Measurements from ENCODE around the gene ROBO1.

The ROBO1 gene

DNA sequence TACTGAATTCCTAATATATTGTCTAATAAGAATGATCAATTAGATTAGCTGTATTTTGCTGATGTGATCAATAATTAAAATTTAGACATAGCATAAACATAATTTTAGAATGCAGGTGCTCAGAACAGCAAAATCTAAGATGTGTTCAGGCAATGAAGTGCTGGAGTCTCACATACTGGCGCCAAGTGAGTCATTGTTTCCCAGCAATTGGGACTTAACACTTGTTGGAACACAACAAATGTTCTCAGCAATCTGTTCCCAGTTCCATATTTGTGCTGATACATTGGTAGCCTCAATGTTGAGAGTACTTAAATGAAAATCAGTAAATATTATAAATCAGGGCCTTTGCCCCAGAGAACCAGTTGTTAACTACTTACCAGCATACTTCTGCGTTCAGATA, 619.0 kb downstream of the ROBO1 start:
- no peak for DNase-seq

DNA sequence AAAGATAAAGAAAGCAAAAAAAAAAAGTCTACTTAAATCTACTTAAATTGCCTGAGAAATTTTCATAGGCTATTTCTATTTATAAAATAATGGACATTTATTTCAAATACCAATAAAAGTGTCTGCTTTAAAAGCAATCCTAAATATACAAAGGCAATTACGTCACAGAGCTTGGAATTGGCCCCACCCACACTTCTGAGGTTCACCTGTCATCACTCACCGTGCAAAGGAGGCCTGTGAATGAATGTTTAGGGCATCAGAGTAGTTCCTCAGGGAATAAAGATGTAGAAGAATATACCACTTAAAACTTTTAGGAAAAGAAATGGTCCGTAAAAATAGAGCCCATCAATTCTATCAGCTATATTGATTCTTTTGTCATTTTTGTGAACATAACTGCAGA, 621.8 kb downstream of the ROBO1 start:
- no peak for DNase-seq

DNA sequence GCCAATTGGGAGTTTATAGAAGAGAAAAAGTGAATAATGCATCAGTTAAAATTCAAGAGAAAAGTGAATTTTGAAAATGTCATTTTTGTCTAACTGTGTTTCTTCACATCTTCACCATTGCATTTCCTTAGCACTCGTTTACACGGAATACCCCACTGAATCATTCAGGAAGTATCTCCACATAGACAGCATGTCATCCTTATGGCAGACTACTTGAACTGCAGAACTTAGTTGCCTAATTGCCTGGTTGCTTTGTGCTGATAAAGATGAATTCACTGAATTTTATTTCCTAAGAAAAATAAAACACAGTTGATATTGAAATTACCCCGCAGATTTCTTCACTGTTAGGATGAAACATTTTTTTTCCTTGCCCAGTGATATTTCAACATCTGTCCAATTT, 627.1 kb downstream of the ROBO1 start:
- no peak for DNase-seq

DNA sequence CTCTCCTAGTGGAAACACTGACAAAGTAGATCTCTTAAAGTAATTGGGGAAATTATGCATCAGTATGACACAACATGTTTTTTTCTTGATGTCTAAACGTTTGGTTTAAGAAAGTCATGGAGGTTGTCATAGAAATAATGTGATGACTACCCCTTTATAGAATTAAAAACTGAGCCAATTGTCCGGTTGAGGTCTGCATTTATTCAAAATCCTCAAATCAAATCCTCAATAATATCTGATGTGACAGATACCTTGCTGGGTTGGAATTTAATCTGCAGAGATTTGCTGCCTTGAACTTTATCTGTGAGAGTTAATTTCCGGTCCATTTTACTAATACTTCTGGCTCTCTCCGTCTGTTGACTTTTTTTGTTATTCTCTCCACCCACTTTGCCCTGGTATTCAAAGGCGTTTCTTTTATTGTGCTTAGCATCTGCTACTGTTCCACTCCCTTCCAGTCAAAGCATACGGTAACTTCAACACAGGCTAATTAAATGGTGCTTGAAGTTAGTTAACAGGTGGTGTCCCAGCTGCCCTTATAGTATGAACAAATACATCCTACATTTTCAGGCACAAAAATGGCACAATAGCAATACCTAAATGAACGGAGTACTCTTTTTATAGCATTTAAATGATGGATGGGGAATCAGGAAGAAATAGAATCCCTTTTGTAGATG, 628.3 kb downstream of the ROBO1 start:
- DNase-seq: no peak

DNA sequence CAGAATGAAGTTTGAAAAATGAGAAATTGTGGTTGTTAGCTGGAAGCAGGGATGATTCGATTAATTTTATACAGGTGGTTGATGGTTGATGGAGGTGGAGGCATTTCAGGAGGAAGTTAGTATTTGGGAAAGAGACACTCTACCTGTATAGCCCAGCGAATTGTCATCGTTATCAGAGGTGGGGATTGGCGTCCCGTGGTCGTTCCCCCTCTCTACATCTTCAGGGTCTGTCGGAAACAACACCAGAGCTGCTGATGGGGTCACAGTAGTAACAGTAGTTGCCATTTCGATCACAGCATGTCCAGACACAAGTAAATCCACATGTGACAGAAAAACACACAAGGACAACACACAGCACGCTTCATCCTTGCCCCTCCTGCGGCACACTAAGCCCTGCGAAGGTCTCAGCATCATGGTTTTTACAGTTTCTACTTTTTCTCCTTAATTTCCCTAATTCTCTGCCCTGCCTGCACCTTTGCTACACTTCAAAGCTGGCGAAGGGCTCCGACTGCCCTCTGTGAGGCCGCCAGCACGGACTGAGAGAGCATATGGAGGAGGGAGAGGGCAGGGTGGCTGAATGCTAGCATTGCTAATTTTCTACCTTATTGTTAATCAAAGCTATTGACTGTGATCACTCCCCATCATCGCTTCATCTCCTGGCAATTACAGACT, 642.3 kb downstream of the ROBO1 start:
- DNase-seq: no peak

DNA sequence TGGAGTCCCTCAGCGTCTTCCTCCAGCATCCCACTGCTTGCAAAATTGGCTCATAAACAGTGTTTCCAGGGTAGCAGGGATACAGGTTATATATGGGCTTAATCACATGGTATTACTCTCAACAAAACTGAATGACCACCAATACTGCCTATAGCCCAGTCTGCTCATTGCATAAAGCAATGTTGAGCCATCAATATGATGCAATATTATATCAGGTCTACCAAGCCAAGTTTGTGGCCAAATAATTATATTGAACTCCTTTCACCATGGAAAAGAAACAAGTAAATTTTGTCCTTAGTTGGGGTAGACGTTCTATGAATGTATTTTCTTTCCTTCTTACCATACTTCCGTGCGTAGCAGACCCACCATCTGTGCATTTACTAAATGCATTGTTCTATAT, 652.3 kb downstream of the ROBO1 start:
- no peak for DNase-seq

DNA sequence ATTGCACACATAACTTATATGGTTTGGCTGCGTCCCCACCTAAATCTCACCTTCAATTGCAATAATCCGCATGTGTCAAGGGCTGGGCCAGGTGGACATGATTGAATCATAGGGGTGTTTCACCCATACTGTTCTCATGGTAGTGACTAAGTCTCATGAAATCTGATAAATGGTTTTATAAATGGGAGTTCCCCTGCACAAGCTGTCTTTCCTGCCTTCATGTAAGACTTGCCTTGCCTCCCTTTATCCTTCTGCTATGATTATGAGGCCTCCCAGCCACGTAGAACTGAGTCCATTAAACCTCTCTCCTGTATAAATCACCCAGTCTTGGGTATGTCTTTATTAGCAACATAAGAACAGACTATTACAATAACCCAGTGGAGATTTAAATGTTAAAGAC, 653.9 kb downstream of the ROBO1 start:
- no peak for DNase-seq

DNA sequence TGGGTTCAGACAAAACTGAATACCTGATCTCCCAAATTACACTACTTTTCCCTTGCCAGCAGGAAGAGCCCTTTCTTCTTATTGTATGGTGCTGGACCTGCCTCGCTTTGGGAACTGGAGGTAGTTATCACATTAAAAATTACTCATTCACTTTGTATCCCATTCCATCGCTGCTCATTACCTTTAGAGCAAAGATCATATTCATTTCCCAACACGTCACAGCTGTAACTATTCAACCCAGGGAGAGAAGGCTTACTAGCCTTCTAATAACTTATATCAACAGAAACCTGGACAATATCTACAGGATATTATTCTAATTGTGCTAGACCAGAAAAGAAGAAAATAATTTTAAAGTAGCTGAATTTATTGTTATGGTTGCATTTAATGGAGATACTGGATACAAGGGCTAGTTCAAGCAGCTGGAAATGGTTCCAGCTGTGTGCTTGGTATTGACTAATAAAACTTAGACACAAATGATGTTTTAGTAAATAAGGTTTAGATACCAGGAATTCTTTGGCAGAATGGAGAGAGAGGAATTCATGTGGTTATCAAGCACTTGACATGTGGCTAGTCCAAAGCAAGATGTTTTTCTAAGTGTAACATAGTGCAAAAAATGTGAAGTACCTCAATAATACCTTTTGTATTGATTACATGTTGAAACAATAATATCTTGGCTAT, 656.3 kb downstream of the ROBO1 start:
- no peak for DNase-seq

DNA sequence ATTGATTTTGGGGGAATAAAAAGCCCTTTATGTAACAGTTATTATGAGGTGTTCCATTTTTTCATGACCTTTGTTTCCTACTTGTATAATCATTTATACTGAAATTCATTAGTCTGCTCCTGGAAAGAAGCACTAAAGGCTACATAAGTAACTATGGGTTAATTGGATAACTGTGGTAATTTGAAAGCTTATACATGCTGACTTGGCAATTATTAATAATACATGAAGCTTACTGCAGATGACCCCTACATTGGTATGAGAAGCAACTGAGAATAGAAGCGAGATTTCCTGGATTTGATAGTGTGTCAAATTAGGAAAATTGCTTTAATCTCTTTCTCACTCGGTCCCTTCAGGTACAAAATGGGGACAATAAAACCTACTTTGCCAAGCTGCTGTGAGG, 658.0 kb downstream of the ROBO1 start:
- DNase-seq: no peak

DNA sequence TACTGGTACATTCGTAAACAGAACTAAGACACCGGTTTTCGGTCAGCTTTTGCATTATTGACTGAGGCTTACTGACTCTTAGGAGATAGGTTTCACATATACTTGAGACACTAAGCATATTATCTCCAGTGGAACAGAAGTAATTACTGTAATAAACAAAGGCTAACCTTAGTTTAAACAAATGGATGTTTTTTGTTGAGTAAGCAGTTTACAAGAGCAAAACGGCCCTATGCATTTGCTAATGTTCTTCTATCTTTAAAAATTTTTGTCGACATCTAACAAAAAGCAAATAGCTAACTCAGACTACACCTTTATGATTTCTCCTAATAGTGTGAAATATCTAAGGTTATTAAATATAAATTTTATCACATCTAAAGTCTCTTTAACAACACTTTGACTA, 664.5 kb downstream of the ROBO1 start:
- DNase-seq: no peak

DNA sequence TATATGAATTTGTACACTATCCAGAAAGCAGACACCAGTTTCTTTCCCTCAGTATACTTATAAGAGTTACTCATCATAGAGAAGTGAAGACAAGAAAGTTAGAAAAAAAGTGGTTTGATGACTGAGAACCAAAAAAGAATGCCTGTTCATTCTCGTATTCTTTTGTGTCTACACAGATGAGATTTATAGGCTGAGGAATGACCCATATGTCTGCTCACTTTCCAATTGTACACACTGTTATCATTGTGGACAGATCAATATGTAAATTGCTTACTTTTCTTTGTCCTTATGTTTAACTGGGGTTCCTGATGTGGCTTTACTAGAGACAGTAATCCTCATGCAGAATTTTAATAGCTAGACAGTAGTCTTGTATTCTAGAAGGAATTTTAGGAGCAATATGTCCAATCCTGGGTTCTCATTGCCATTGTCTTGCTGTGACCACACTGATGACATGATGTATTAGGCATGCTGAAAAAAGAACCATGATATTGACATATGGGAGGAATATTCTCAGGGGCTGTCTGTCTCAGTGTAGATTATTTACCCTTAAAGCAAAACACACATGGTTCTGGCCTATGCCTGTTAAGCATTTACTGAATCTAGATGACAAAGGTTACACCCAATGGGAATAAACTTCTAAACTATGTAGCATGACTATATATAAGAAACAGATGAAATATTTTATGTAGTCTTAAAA, 669.7 kb downstream of the ROBO1 start:
- DNase-seq: no peak

DNA sequence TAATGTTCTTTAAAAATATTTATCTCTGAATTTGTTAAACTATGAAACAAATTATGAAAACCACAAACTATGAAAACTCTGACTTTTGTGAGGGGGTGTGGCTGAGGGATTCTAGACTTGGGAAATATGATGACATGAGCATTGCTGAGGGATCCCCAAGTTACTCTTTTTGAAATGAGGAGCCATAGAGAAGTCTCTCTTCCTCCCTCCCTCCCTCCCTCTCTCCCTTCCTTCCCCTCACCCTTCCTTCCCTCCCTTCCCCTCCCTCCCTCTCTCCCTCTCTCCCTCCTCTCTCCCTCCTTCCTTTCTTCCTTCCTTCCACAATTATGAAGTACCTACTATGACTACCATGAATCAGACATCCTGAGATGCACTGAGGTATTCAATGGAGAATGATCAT, 673.1 kb downstream of the ROBO1 start:
- DNase-seq: no peak

DNA sequence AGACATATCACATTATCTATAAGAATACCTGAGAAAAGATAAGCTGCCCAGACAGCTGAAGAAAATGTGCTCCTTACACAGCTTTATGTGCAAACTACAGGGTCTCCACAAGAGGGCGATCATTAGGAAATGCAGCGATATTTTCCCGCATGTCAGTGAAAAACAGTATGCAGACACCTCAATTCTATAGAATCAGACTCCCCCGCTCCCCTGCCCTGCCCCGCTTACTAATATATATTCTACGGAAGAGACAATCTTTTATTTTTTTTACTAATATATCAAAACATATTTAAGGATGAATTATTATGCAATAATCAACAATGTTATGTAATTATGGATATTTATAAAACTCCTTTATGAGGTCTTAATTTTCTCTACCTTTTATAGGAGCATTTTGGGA, 681.3 kb downstream of the ROBO1 start:
- DNase-seq: peak; percentile 53

DNA sequence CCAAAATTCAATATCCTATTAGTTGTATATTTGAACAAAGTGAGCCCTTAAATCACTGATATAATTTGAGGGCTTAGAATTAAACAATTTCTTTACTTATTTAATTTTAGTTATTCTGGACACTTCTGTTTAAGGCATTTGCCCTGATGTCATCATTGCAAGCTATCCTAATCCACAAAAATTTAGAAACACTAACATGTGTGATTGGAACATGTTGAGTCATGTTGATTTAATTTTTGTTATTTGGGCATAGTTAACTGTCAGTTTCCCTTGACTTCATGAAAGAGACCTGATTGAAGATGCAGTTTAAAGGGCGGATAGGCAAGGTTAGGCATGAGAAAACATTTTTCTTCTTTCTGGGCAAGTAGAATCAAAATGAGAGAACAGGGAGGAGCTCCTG, 682.6 kb downstream of the ROBO1 start:
- DNase-seq: no peak

DNA sequence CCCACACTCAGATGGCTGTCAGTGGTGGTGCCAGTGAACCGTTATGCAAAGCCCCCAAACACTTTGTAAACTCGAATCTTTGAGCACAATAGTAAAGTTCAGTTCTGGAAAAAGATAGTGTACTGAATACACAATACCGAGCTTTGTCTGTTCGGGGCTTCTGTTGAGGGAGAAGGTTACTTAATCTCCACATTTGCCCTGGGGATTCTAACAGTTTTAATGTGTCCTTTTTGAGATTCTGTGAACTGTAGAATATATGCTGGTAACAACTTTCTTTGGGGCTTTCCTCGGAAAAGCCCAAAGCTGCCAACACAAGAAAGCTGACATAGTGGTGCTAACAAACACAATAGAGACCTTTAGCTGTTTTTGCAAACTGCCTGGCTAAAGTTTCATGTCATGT, 686.5 kb downstream of the ROBO1 start:
- no peak for DNase-seq

DNA sequence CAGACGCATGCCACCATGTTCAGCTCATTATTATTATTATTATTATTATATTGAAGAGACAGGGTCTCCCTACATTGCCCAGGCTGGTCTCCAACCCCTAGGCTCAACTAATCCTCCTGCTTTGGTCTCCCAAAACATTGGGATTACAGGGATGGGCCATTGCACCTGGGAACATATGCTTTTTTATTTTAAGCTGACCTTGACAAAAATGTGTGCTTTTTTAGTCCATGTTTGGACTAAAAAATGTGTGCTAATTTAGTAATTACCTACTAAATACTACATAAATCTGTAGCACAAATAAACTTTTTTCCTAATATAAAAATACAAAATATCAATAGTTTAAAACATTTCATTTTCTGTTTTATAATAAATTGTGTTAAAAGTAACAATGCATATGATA, 693.2 kb downstream of the ROBO1 start:
- DNase-seq: no peak

DNA sequence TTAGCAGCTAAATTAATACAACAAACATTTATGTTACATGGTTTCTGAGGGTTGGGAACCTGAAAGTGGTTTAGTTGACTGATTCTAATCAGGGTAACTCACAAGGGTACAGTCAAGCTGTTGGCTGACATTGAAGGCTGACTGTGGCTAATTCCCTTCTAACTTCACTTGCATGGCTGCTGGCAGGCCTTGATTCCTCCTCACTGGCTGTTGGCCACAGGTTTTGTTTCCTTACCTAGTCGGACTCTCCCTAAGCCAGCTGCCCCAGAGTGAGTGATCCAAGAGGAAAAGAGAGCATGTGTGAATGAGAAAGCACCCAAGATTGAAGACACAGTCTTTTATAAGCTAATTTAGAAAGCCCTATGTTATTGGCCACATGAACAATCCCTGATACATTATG, 700.1 kb downstream of the ROBO1 start:
- DNase-seq: no peak

DNA sequence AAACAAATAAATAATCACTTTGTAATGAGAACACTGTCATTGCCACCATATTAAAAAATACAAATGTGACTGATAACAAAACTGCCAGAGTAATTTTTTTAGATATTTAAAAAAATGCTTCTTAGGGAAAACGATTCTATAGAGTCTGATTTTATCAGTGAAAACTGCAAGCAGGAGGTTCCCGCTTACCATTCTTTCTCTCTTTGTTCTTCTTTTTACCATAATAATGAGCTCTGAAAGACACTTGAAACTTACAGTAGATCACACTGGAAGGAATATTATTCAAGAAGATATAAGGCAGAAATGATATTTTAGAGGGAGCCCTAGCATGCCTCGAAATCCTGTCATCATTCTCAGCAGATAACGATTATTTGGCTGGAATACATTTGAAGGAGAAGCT, 701.3 kb downstream of the ROBO1 start:
- no peak for DNase-seq

DNA sequence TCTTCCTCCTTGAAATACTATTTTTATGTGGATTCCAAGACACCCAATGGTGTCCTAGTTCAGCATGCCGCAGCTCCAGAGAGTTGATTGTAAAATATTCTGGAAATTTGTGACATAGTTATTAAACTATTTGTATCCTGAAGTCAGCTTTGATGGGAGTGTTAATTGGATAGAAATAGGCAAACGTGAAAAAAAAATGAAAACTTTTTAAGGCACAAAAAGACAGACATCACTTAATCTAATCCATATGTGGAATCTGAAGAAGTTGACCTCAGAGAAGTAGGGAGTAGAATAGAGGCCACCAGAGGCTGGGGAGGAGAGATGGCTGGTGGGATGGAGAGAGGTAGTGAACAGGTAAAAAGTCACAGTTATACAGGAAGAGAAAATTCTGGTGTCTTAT, 704.2 kb downstream of the ROBO1 start:
- DNase-seq: no peak

DNA sequence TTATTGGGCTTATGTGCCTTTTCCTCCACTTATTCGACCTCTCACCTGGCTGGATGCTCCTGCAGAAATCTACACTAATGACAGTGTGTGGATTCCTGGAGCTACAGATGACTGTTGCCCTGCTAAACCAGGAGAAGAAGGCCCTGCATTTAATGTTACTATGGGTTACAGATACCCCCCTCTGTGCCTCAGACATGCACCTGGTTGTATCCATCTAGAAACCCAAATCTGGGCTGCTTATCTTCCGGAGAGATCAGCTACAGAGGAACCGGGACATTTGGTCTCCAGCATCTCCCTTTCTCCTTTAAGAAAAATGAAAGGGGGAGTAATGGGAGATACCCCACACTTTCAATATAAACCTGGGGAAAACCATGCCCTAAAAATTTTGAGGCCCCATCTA, 710.0 kb downstream of the ROBO1 start:
- no peak for DNase-seq

DNA sequence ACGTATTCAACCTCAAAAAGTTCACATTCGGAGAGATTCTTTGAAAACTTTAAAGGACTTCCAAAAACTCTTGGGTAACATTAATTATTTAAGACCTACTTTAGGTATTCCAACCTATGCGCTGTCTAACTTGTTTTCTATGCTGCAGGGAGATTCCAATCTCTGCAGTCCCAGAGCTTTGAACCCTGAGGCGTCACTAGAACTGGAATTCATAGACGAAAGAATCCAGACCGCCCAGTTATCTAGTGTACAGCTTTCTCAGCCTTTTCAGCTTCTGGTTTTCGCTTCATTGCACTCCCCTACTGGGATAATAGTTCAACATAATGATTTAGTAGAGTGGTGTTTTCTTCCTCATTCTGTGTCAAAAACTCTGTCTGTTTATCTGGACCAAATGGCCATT, 711.3 kb downstream of the ROBO1 start:
- no peak for DNase-seq

DNA sequence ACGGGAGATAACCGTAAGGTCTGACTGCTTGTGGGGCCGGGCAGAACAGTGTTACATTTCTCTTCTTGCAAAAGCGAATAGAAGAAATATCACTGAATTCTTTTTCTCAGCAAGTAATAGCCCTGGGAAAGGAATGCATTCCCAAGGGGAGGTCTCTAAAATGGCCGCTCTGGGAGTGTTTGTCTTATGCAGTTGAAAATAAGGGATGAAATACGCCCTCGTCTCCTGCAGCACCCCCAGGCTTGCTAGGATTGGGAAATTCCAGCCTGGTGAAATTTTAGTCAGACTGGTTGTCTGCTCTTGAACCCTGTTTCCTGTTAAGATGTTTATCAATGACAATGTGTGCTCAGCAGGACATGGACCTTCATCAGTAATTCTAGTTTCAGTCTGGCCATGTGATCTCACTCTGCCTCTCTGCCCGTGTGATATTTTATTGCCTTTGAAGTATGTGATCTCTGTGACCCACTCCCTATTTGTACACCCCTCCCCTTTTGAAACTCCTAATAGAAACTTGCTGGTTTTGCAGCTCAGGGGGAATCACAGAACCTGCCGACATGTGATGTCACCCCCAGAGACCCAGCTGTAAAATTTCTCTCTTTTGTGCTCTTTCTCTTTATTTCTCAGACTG, 715.6 kb downstream of the ROBO1 start:
- no peak for DNase-seq

DNA sequence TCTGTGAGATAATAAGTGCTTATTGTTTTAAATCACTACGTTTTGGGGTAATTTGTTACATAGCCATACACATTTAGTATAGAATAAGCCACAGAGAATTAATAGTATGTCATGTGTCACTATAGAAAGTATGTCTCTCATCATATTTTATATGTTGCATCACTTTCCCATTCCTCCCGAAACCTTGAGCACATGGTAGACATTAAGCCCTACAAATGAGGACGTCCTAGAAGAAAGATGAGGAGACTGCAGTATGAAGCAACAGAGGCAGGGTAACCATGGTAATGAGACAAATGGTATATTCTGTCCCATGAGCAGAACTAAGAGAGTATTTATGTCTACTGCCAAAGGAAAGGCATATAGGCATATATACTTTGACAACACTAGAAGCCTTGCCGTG, 720.2 kb downstream of the ROBO1 start:
- no peak for DNase-seq

DNA sequence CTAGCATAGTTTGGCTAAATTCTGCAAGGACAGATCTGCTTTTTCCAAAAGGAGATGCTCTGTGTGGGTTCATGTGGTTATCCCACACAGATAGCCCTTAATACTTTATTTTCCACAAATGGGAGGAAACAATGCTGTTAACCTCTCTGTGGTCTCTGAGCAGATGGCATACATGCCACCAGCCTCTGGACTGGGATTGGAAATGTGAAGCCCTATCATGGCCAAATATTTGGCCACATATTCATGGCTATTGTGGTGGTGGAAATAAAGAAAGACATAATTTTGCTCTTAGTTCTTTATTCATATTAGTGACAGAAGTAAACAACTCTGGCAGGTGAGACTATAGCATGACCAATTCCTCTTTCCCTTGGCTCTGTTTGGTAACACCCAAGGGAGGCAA, 726.2 kb downstream of the ROBO1 start:
- DNase-seq: no peak
